Measurements from ENCODE around the gene RRAGB. TPM values are rescaled to one million over a fixed set of nuclear protein-coding genes. Genes with fewer than 3 reads are reported as not detected.
A peak's percentile ranks its signal among the peaks of the same experiment; 100 is the strongest.

Gene RRAGB
- total RNA-seq, 4 donors from 2014 or later = 4.0 to 15.1 (median 6.7) TPM

DNA sequence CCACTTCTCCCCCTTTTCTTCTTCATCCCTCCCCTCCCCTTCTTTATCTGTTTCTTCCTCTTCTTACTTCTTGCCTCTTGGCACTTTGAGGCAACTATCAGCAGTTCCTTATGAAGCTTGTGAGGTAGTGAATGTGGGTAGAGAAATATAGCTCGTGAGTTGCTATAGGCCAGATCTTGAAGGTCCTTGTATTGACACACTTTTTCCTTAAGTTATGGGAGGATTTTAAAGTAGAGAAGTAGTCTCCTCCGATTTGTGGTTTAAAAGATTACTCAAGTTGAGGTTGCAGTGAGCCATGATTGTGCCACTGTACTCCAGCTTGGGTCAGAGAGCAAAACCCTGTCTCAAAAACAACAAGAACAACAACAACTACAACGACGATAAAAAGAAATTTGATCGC, 3.4 kb upstream of the RRAGB start:
- TF ChIP-seq, protein P1, sequence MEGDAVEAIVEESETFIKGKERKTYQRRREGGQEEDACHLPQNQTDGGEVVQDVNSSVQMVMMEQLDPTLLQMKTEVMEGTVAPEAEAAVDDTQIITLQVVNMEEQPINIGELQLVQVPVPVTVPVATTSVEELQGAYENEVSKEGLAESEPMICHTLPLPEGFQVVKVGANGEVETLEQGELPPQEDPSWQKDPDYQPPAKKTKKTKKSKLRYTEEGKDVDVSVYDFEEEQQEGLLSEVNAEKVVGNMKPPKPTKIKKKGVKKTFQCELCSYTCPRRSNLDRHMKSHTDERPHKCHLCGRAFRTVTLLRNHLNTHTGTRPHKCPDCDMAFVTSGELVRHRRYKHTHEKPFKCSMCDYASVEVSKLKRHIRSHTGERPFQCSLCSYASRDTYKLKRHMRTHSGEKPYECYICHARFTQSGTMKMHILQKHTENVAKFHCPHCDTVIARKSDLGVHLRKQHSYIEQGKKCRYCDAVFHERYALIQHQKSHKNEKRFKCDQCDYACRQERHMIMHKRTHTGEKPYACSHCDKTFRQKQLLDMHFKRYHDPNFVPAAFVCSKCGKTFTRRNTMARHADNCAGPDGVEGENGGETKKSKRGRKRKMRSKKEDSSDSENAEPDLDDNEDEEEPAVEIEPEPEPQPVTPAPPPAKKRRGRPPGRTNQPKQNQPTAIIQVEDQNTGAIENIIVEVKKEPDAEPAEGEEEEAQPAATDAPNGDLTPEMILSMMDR (IDR thresholded peaks at IDR 0.05) = no peak
- no peak for TF ChIP-seq POLR2A (IDR thresholded peaks at IDR 0.05)
- Histone ChIP-seq H3K27ac (no peak overlapping the region), H3K36me3 (no peaks in the 10 kb centered on the region), H3K27me3 (no peaks in the 10 kb centered on the region), H3K4me3 (no peak overlapping the region), H3K4me1 (peaks cover 0 to 22% (median 0%) of the 10 kb centered on the region in 3 donors), H3K9me3 (no peaks in the 10 kb centered on the region)
- intact Hi-C loops (cut with DNase I) = no loop called here
- WGBS, 2 donors = 73 to 78% methylated on average over 4 to 5 of the region's 5 CpGs
- no peak for DNase-seq

DNA sequence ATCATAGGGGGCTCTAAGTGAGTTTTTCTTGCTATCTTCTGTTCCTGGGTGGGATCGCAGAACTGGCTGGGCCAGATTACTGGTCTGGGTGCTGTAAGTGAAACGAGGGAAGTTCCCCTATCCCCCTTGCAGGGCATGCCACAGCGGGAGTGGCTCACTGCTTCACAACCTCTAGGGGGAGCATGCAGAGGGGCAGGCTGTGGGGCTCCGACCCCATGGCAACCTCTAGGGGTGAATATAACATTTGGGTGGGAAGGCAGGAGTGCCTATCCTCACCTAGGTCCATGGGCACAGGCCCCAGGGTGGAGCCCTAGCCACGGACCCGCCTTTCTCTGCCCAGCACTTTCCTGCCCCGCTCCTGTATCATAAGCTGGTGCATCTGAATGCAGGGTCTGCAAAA, 1.7 kb upstream of the RRAGB start:
- Histone ChIP-seq H3K36me3 (no peaks in the 10 kb centered on the region), H3K27me3 (no peaks in the 10 kb centered on the region), H3K4me1 (peaks cover 0 to 23% (median 0%) of the 10 kb centered on the region in 3 donors), H3K4me3 (no peak overlapping the region), H3K27ac (no peak overlapping the region), H3K9me3 (no peaks in the 10 kb centered on the region)
- 67 to 83% methylated on average over 3 to 4 of the region's 7 CpGs for WGBS, 2 donors
- intact Hi-C loops (cut with DNase I) = no loop called here
- DNase-seq = no peak
- TF ChIP-seq POLR2A (IDR thresholded peaks at IDR 0.05) = no peak
- TF ChIP-seq, protein P1 (IDR thresholded peaks at IDR 0.05) = no peak

DNA sequence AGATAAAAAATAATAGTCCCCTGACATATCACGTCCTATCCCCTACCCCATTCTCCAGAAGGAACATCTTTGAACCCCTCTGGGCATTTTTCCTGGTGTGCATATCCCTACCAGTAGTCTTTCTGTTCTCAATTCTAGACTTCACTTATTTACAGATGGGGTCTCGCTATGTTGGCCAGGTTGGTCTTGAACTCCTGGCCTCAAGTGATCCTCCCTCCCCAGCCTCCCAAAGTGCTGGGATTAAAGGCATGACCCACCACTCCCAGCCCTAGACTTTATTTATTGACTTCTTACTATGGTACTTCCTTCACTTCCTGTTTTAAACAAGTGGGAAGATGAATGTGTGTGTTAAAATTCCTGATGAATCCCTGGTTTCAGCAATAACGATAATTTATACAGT, 612 bp upstream of the RRAGB start:
- intact Hi-C loops (cut with DNase I) = no loop called here
- Histone ChIP-seq H3K27ac (peak overlapping the region; percentile 83 to 91 (median 89)), H3K36me3 (peaks cover 0 to 2% (median 0%) of the 10 kb centered on the region in 3 donors), H3K9me3 (no peaks in the 10 kb centered on the region), H3K27me3 (no peaks in the 10 kb centered on the region), H3K4me1 (peaks cover 0 to 17% (median 0%) of the 10 kb centered on the region in 3 donors), H3K4me3 (peak overlapping the region; percentile 49 to 67 (median 60))
- TF ChIP-seq, protein P1 (IDR thresholded peaks at IDR 0.05) = no peak
- TF ChIP-seq POLR2A (IDR thresholded peaks at IDR 0.05) = no peak
- DNase-seq = no peak
- WGBS, 2 donors = 4 to 43% methylated on average over 2 to 3 of the region's 3 CpGs

DNA sequence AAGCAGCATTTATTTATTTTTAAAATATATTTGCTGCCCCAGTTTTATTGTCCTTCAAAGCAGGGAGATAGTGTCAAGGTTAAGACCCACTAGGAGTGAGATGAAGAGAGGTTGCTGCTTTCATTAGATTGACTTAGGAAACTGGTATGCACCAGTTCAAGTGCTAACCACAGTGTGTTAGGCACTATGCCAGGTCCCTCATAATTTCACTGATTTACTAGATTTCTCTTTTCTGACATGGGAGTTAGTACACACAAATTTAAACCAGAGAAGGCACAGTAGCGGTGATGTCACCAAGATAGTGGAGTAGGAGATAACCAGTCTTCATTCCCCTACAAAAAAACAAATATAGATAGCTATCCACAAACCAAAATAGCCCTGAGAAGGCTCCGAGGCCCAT, 14.3 kb downstream of the RRAGB start:
- Histone ChIP-seq H3K9me3 (no peaks in the 10 kb centered on the region), H3K27me3 (no peaks in the 10 kb centered on the region), H3K27ac (no peak overlapping the region), H3K4me3 (no peak overlapping the region), H3K4me1 (no peaks in the 10 kb centered on the region), H3K36me3 (peaks cover 0 to 73% (median 0%) of the 10 kb centered on the region in 3 donors)
- no peak for DNase-seq
- intact Hi-C loops (cut with DNase I) = no loop called here
- WGBS, 2 donors = 74 to 96% methylated on average over 2 of the region's 2 CpGs
- TF ChIP-seq, protein P1 (IDR thresholded peaks at IDR 0.05) = no peak
- no peak for TF ChIP-seq POLR2A (IDR thresholded peaks at IDR 0.05)

DNA sequence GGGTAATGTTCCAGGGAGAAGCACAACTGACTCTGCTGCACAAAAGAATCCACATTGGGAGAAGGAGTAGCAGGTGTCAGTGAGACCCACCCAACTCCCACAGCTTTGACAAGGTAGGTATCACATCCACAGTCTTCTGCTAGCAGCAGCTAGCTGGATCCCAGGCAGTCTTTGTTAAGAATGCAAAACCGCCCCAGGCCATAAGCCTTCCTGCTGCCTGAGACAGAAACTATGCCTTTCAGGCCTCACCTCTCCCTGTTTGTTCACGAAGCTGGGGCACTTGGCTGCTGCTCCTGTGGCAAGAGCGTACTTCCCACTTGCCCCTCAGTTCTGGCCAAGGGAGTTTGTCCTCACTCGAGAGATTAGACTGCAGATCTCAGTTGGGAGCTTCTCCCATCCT, 21.4 kb downstream of the RRAGB start:
- Histone ChIP-seq H3K4me3 (no peak overlapping the region), H3K27me3 (no peaks in the 10 kb centered on the region), H3K9me3 (no peaks in the 10 kb centered on the region), H3K36me3 (peaks cover 0 to 80% (median 0%) of the 10 kb centered on the region in 3 donors), H3K4me1 (no peaks in the 10 kb centered on the region), H3K27ac (no peak overlapping the region)
- TF ChIP-seq POLR2A (IDR thresholded peaks at IDR 0.05) = no peak
- TF ChIP-seq, protein P1 (IDR thresholded peaks at IDR 0.05) = no peak
- intact Hi-C loops (cut with DNase I) = no loop called here
- WGBS, 2 donors = 81% methylated on average over 3 of the region's 4 CpGs; no CpG with 5 or more reads in 1 of the 2 donors
- no peak for DNase-seq
